ENCODE measurements around the gene SURF4. TPM values are rescaled to one million over a fixed set of nuclear protein-coding genes. Genes with fewer than 3 reads are reported as not detected.

Gene SURF4
- total RNA-seq, 1 donor from 2014 or later = 169 TPM

- no peaks in the 10 kb centered on the region for H3K4me1 Mint-ChIP-seq (ENCODE audit: unreplicated experiment)
- no peak overlapping the region for H3K27ac Mint-ChIP-seq (ENCODE audit: unreplicated experiment)
- H3K9me3 Mint-ChIP-seq (ENCODE audit: unreplicated experiment) = no peaks in the 10 kb centered on the region
- H3K4me3 Mint-ChIP-seq (ENCODE audit: unreplicated experiment) = no peak overlapping the region
- DNase-seq (ENCODE audit: low spot score) = no peak
- peaks cover 5% of the 10 kb centered on the region for H3K27me3 Mint-ChIP-seq (ENCODE audit: unreplicated experiment)
- TF ChIP-seq CTCF (IDR thresholded peaks at IDR 0.05; ENCODE audit: unreplicated experiment) = no peak
- no peaks in the 10 kb centered on the region for H3K36me3 Mint-ChIP-seq (ENCODE audit: low read depth, unreplicated experiment)
These were observed 14.9 kb upstream of the SURF4 start for GRCh38 chr9:133390713-133391112.

GRCh38 chr9:133389562-133389961, 13.7 kb upstream of the SURF4 start:
- no peak overlapping the region for H3K4me3 Mint-ChIP-seq (ENCODE audit: unreplicated experiment)

GRCh38 chr9:133389025-133389557, 13.2 kb upstream of the SURF4 start:
- no peak overlapping the region for H3K4me3 Mint-ChIP-seq (ENCODE audit: unreplicated experiment)
- DNase-seq (ENCODE audit: low spot score) = no peak
- H3K9me3 Mint-ChIP-seq (ENCODE audit: unreplicated experiment) = no peaks in the 10 kb centered on the region
- H3K27me3 Mint-ChIP-seq (ENCODE audit: unreplicated experiment) = peaks cover 2% of the 10 kb centered on the region
- no peak overlapping the region for H3K27ac Mint-ChIP-seq (ENCODE audit: unreplicated experiment)
- H3K36me3 Mint-ChIP-seq (ENCODE audit: low read depth, unreplicated experiment) = no peaks in the 10 kb centered on the region
- no peak for TF ChIP-seq CTCF (IDR thresholded peaks at IDR 0.05; ENCODE audit: unreplicated experiment)
- no peaks in the 10 kb centered on the region for H3K4me1 Mint-ChIP-seq (ENCODE audit: unreplicated experiment)

More at GRCh38 chr9:133389562-133389961, 13.7 kb upstream of the SURF4 start:
- Mint-ChIP-seq H3K27ac (ENCODE audit: unreplicated experiment) (no peak overlapping the region), H3K4me1 (ENCODE audit: unreplicated experiment) (no peaks in the 10 kb centered on the region), H3K9me3 (ENCODE audit: unreplicated experiment) (no peaks in the 10 kb centered on the region), H3K36me3 (ENCODE audit: low read depth, unreplicated experiment) (no peaks in the 10 kb centered on the region), H3K27me3 (ENCODE audit: unreplicated experiment) (peaks cover 2% of the 10 kb centered on the region)
- TF ChIP-seq CTCF (IDR thresholded peaks at IDR 0.05; ENCODE audit: unreplicated experiment) = no peak
- DNase-seq (ENCODE audit: low spot score) = no peak

GRCh38 chr9:133387680-133388079, 11.8 kb upstream of the SURF4 start:
- H3K4me1 Mint-ChIP-seq (ENCODE audit: unreplicated experiment) = no peaks in the 10 kb centered on the region
- peaks cover 2% of the 10 kb centered on the region for H3K27me3 Mint-ChIP-seq (ENCODE audit: unreplicated experiment)
- H3K4me3 Mint-ChIP-seq (ENCODE audit: unreplicated experiment) = no peak overlapping the region
- no peaks in the 10 kb centered on the region for H3K9me3 Mint-ChIP-seq (ENCODE audit: unreplicated experiment)
- TF ChIP-seq CTCF (IDR thresholded peaks at IDR 0.05; ENCODE audit: unreplicated experiment) = no peak
- H3K27ac Mint-ChIP-seq (ENCODE audit: unreplicated experiment) = no peak overlapping the region
- no peaks in the 10 kb centered on the region for H3K36me3 Mint-ChIP-seq (ENCODE audit: low read depth, unreplicated experiment)
- DNase-seq (ENCODE audit: low spot score) = no peak

- H3K27me3 Mint-ChIP-seq (ENCODE audit: unreplicated experiment) = peaks cover 2% of the 10 kb centered on the region
- no peak for TF ChIP-seq CTCF (IDR thresholded peaks at IDR 0.05; ENCODE audit: unreplicated experiment)
- DNase-seq (ENCODE audit: low spot score) = no peak
- H3K9me3 Mint-ChIP-seq (ENCODE audit: unreplicated experiment) = no peaks in the 10 kb centered on the region
- no peak overlapping the region for H3K27ac Mint-ChIP-seq (ENCODE audit: unreplicated experiment)
- no peaks in the 10 kb centered on the region for H3K4me1 Mint-ChIP-seq (ENCODE audit: unreplicated experiment)
- H3K36me3 Mint-ChIP-seq (ENCODE audit: low read depth, unreplicated experiment) = no peaks in the 10 kb centered on the region
- no peak overlapping the region for H3K4me3 Mint-ChIP-seq (ENCODE audit: unreplicated experiment)
These were observed 10.5 kb upstream of the SURF4 start for GRCh38 chr9:133386338-133386737.

Data from endothelial cell (in vitro differentiated cells).